Hematopoietic multipotent progenitor cell treated with erythropoietin and hydrocortisone succinate and interleukin-3 and kit ligand, for 6 days (in vitro differentiated cells): ENCODE measurements around the gene METTL27.
"Not testable (repeated sequence)": the region's sequence is repeated elsewhere in the genome, so short reads cannot be mapped to it uniquely, and the experiment has no call there.

Experiments used
- DNase-seq: peaks from one replicate; pipeline ENCODE4 v3.0.0-alpha.2; 2015

METTL27 gene

GRCh38 chr7:73817121-73817520, 25.2 kb downstream of the METTL27 start:
- DNase-seq, result no peak

- no peak for DNase-seq
These were observed 26.9 kb downstream of the METTL27 start for GRCh38 chr7:73815436-73815835.

GRCh38 chr7:73812996-73813395, 29.3 kb downstream of the METTL27 start:
- DNase-seq, result no peak

- DNase-seq, result peak; percentile 85
These were observed 30.6 kb downstream of the METTL27 start for GRCh38 chr7:73811760-73812168.

GRCh38 chr7:73810998-73811360, 31.3 kb downstream of the METTL27 start:
- no peak for DNase-seq

GRCh38 chr7:73809467-73809951, 32.8 kb downstream of the METTL27 start:
- no peak for DNase-seq

GRCh38 chr7:73802459-73802858, 39.9 kb downstream of the METTL27 start:
- DNase-seq, result no peak

GRCh38 chr7:73801577-73801976, 40.7 kb downstream of the METTL27 start:
- no peak for DNase-seq

- DNase-seq, result no peak
These were observed 42.8 kb downstream of the METTL27 start for GRCh38 chr7:73799282-73800141.

GRCh38 chr7:73797176-73797575, 45.1 kb downstream of the METTL27 start:
- DNase-seq, result not testable (repeated sequence)

- DNase-seq, result not testable (repeated sequence)
These were observed 45.7 kb downstream of the METTL27 start for GRCh38 chr7:73796656-73797055.

GRCh38 chr7:73795188-73795587, 47.1 kb downstream of the METTL27 start:
- not testable (repeated sequence) for DNase-seq

- not testable (repeated sequence) for DNase-seq
These were observed 51.1 kb downstream of the METTL27 start for GRCh38 chr7:73791170-73791690.

- no peak for DNase-seq
These were observed 53.3 kb downstream of the METTL27 start for GRCh38 chr7:73789051-73789450.

GRCh38 chr7:73787786-73788048, 54.6 kb downstream of the METTL27 start:
- not testable (repeated sequence) for DNase-seq

- no peak for DNase-seq
These were observed 55.7 kb downstream of the METTL27 start for GRCh38 chr7:73786588-73786987.
